Hepatocyte (in vitro differentiated cells): ENCODE data around the gene ATP1A3. TPM values are rescaled to one million over a fixed set of nuclear protein-coding genes. Genes with fewer than 3 reads are reported as not detected.
"Not testable (repeated sequence)": the region's sequence is repeated elsewhere in the genome, so short reads cannot be mapped to it uniquely, and the experiment has no call there.

Source experiments
- DNase-seq: peaks from one replicate; pipeline ENCODE4 v3.0.0-alpha.2; 2016; ENCODE audit warnings: low spot score
- H2AFZ ChIP-seq: fragments of 200-600 bp; sonication (generic); 2 replicates; pipeline ENCODE4 v1.6.0; 2016; ENCODE audit warnings: antibody characterized with exemption, mild to moderate bottlenecking
- H3K27ac ChIP-seq: fragments of 200-600 bp; sonication (generic); 2 replicates; pipeline ENCODE4 v1.5.1; 2016; ENCODE audit warnings: mild to moderate bottlenecking
- H3K27me3 ChIP-seq: fragments of 200-600 bp; sonication (generic); 2 replicates; pipeline ENCODE4 v1.6.1; 2016
- H3K36me3 ChIP-seq: fragments of 200-600 bp; sonication (generic); replicated peaks from 2 replicates; pipeline ENCODE4 v1.5.1; 2016; ENCODE audit warnings: low read depth; ENCODE audit not compliant: insufficient read depth
- H3K4me1 ChIP-seq: fragments of 200-600 bp; sonication (generic); 2 replicates; pipeline ENCODE4 v1.5.1; 2016; ENCODE audit warnings: mild to moderate bottlenecking, moderate library complexity; ENCODE audit not compliant: insufficient read depth
- H3K4me2 ChIP-seq: fragments of 200-600 bp; sonication (generic); 2 replicates; pipeline ENCODE4 v1.6.0; 2016
- H3K4me3 ChIP-seq: fragments of 200-600 bp; sonication (generic); 2 replicates; pipeline ENCODE4 v1.5.1; 2016; ENCODE audit warnings: mild to moderate bottlenecking
- H3K79me2 ChIP-seq: fragments of 200-600 bp; sonication (generic); 2 replicates; pipeline ENCODE4 v1.6.0; 2017; ENCODE audit warnings: mild to moderate bottlenecking
- H3K9me2 ChIP-seq: fragments of 200-600 bp; sonication (generic); replicated peaks from 2 replicates; pipeline ENCODE4 v1.6.0; 2017; ENCODE audit warnings: mild to moderate bottlenecking; ENCODE audit not compliant: insufficient read depth
- H3K9me3 ChIP-seq: fragments of 200-600 bp; sonication (generic); 2 replicates; pipeline ENCODE4 v1.5.1; 2016; ENCODE audit warnings: low read depth, mild to moderate bottlenecking
- H4K20me1 ChIP-seq: fragments of 200-600 bp; sonication (generic); 2 replicates; pipeline ENCODE4 v1.6.0; 2016; ENCODE audit warnings: mild to moderate bottlenecking; ENCODE audit not compliant: insufficient read depth, poor library complexity, severe bottlenecking
- CTCF ChIP-seq: fragments of 200-600 bp; sonication (generic); IDR thresholded peaks from 2 replicates; pipeline ENCODE4 v1.5.1; 2016; ENCODE audit warnings: antibody characterized with exemption, mild to moderate bottlenecking; ENCODE audit not compliant: poor library complexity
- EZH2 ChIP-seq: fragments of 200-600 bp; sonication (generic); IDR thresholded peaks from 2 replicates; pipeline ENCODE4 v1.6.1; 2016; ENCODE audit warnings: antibody characterized with exemption, mild to moderate bottlenecking, borderline replicate concordance
- EZH2phosphoT487 ChIP-seq: fragments of 200-600 bp; sonication (generic); IDR thresholded peaks from one replicate; pipeline ENCODE4 v1.6.1; 2018; ENCODE audit warnings: antibody characterized with exemption, mild to moderate bottlenecking, low read depth, moderate library complexity; ENCODE audit not compliant: unreplicated experiment, severe bottlenecking
- WGBS: methylation state at CpG from one replicate; pipeline ENCODE4 v1.1.6; 2016; ENCODE audit warnings: low lambda C conversion rate; ENCODE audit errors: missing lambda C conversion rate; 5-methylcytosine and 5-hydroxymethylcytosine counted together
- polyA plus RNA-seq: library from polyadenylated mRNA; unstranded; fragments of >200 nt; fragmentation: Nextera tagmentation; extraction: Ambion mirVana; gene quantifications from 2 replicates; pipeline ENCODE4 v1.2.1, GENCODE V29; 2016
- total RNA-seq: library from RNA; depleted of rRNA; stranded (reverse); fragments of >200 nt; gene quantifications from 2 replicates; pipeline ENCODE4 v1.2.3, GENCODE V29; 2014

The ATP1A3 gene
- total and polyA plus RNA-seq, 2 experiments from 2014 or later = 0.03 to 0.82 TPM

GRCh38 chr19:41994994-41995958, 1.2 kb upstream of the ATP1A3 start:
- Histone ChIP-seq H3K4me1 (no peaks in the 10 kb centered on the region), H3K9me2 (no peaks in the 10 kb centered on the region), H3K27me3 (peaks cover 80% of the 10 kb centered on the region), H3K4me3 (no peak overlapping the region), H3K79me2 (no peaks in the 10 kb centered on the region), H3K9me3 (no peaks in the 10 kb centered on the region), H3K36me3 (no peaks in the 10 kb centered on the region), H3K27ac (no peak overlapping the region), H2AFZ (no peak overlapping the region), H3K4me2 (no peak overlapping the region), H4K20me1 (no peaks in the 10 kb centered on the region)
- DNase-seq = no peak
- no peak for TF ChIP-seq EZH2
- WGBS = 88% methylated on average over 19 of the region's 19 CpGs

- Histone ChIP-seq H3K27ac (no peak overlapping the region), H3K4me1 (no peaks in the 10 kb centered on the region), H3K79me2 (no peaks in the 10 kb centered on the region), H3K4me2 (peak overlapping the region; percentile 89), H3K9me3 (no peaks in the 10 kb centered on the region), H2AFZ (no peak overlapping the region), H4K20me1 (no peaks in the 10 kb centered on the region), H3K36me3 (no peaks in the 10 kb centered on the region), H3K9me2 (no peaks in the 10 kb centered on the region), H3K27me3 (peaks cover 76% of the 10 kb centered on the region), H3K4me3 (no peak overlapping the region)
- DNase-seq = no peak
- WGBS = 63% methylated on average over 4 of the region's 13 CpGs
- TF ChIP-seq EZH2phosphoT487 (no peak), CTCF (no peak), EZH2 (no peak)
Observed at GRCh38 chr19:41994521-41994971, 516 bp upstream of the ATP1A3 start.

- not testable (repeated sequence) for H3K79me2 ChIP-seq, H3K27ac ChIP-seq, H4K20me1 ChIP-seq, H3K9me3 ChIP-seq, H3K4me1 ChIP-seq, DNase-seq, H3K4me2 ChIP-seq, H2AFZ ChIP-seq, H3K9me2 ChIP-seq, H3K4me3 ChIP-seq, H3K36me3 ChIP-seq
- H3K27me3 ChIP-seq = peaks cover 60% of the 10 kb centered on the region
- WGBS = 92% methylated on average over 11 of the region's 11 CpGs
Observed at GRCh38 chr19:41991925-41992569, 2.0 kb downstream of the ATP1A3 start.

GRCh38 chr19:41991025-41991424, 3.0 kb downstream of the ATP1A3 start:
- 60% methylated on average over 7 of the region's 15 CpGs for WGBS
- TF ChIP-seq EZH2phosphoT487 (no peak), EZH2 (no peak), CTCF (no peak)
- H3K27me3 ChIP-seq = peaks cover 50% of the 10 kb centered on the region

More at GRCh38 chr19:41991025-41991424, 3.0 kb downstream of the ATP1A3 start:
- Histone ChIP-seq H3K4me2 (no peak overlapping the region), H3K4me3 (no peak overlapping the region), H3K79me2 (no peaks in the 10 kb centered on the region), H3K9me3 (no peaks in the 10 kb centered on the region), H3K27ac (no peak overlapping the region), H3K9me2 (no peaks in the 10 kb centered on the region), H2AFZ (no peak overlapping the region), H4K20me1 (no peaks in the 10 kb centered on the region), H3K4me1 (no peaks in the 10 kb centered on the region), H3K36me3 (no peaks in the 10 kb centered on the region)
- DNase-seq = no peak
